ENCODE results near the gene PKN1.
"Not testable (repeated sequence)": the region's sequence is repeated elsewhere in the genome, so short reads cannot be mapped to it uniquely, and the experiment has no call there.

Gene PKN1

DNA sequence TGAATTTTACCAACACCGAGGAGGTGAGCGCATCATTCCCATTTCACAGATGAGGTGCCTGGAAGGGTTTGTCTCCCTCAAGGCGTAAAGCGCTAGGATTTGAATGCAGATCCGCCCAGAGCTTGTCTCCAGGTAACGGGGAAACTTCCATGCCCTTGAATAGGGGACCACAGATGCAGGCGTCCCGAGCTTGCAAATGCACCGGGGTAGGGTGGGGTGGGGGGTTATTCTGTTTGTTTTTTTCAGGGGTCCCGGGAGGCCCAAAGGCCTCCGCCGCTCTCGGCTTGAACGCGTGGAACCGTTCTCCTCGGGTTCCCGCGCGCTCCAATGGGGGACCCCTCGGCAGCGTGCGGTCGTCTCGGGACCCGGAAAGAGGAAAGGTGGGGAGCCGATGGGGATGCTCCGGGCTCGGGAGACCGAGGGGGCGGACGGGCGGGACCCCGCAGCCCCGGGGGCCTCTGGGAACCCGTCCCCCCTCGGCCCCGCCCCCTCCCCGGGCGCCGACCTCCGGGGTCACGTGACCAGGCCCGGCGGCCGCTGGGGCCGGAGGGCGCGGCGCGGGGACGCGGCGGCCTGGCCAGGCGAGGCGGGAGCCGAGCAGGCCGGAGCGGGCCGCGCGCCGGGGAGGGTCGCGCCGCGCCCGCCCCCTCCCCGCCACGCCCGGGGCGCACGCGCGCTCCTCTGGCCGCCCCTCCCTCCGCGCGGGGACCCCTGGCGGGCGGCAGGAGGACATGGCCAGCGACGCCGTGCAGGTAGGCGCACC lies at the start of gene PKN1:
Gene PKN1, plus strand, starts transcription at position 516 of the 763 bp plus-strand sequence. Its CDS starts 216 bp downstream, at position 732.
- no peak for DNase-seq

- DNase-seq = no peak
Observed at GRCh38 chr19:14383661-14384555, 49.2 kb upstream of the PKN1 start.

DNA sequence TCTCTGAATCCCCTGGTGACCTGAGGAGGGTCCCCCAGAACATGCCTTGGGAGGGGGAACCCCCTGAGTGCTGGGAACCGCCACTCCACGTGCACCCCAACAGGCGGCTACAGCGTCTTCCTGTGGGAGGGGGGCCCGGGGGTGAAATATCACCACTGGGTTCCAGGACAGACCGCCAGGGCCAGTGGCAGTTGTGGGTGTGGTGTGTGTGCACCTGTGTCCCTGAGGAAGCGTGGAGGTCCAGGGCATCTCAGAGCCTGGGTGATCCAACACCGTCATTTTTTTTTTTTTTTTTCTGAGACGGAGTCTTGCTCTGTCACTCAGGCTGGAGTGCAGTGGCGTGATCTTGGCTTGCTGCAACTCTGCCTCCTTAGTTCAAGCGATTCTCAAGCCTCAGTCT lies 47.6 kb upstream of the PKN1 start:
- no peak for DNase-seq

DNA sequence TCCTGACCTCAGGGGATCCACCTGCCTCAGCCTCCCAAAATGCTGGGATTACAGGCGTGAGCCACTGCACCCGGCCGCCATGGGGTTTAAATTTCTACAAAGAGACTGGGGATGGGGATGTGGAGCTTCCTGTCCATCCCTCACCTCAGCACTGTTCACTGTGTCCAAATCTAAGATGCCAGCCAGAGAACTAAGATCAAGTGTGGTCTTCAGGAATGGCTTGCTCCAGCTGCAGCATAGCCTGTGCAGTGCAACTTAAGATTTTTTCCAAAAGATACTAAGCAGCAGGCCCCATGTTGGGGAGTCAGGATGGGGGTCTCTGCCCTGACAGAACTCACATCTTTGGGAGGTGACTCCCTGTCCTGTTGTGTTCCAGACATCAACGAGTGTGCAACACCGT lies 42.6 kb upstream of the PKN1 start:
- no peak for DNase-seq

DNA sequence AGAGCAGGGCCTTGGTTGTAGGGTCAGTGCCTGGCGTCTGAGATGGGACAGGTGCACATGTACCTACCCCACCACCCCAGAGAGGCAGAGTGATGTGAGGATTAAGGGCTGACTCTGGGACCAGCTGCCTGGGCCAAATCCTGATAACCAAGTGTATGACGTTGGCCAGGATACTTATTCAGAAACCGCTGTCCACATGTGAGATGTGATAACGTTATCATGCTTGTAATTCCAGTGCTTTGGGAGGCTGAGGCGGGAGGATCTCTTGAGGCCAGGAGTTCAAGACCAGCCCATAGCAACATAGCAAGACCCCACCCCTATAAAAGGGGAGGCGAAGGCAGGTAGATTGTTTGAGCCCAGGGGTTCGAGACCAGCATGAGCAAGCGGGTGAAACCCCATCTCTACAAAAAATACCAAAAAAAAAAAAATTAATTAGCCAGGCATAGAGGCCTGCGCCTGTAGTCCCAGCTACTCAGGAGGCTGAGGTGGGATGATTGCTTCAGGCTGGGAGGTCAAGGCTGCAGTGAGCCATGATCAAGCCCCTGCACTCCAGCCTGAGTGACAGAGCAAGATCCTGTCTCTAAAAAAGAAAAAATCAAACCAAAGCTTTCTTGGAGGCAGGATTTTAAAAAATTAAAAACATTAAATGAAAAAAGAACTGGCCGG lies 41.8 kb upstream of the PKN1 start:
- no peak for DNase-seq

DNA sequence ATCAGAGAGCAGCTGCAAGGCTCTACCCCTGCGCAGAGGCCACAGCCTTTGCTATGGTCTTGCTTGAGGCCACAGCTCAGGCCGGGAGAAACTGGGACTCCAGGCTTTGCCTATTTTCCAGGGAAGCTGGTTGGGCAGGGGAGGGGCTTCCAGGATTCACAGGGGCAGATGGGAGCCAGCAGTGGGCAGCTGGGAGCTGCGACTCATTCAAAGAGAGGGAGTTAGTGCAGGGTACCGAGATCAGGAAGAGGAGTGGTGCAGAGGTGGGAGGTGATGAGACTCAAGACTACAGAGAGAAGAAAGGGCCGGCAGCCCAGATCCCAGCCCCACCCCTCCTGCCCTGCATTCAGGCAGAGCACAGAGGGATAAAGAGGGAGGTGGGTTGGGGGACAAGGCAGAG lies 39.8 kb upstream of the PKN1 start:
- DNase-seq = no peak

DNA sequence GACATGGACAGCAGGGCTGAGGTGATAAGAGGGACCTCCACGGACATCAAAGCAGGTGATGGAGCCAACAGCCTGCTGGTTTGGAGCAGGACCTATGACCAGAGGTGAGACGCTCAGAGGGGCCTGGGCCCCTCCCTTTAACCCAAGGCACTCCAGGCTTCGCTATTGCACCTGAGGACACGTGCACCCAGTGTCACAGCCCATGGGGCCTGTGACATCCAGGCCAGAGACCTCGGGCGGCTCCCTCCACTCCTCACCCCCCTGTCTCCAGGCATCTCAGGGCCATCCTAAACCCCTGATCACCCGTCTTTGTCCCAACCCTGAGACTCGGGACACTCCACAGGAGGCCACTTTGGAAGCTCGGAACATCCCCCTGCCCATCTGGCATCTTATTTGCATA lies 38.9 kb upstream of the PKN1 start:
- no peak for DNase-seq

GRCh38 chr19:14395262-14395661 lies 37.8 kb upstream of the PKN1 start:
- no peak for DNase-seq

- no peak for DNase-seq
Observed at GRCh38 chr19:14395710-14396336, 37.3 kb upstream of the PKN1 start.

DNA sequence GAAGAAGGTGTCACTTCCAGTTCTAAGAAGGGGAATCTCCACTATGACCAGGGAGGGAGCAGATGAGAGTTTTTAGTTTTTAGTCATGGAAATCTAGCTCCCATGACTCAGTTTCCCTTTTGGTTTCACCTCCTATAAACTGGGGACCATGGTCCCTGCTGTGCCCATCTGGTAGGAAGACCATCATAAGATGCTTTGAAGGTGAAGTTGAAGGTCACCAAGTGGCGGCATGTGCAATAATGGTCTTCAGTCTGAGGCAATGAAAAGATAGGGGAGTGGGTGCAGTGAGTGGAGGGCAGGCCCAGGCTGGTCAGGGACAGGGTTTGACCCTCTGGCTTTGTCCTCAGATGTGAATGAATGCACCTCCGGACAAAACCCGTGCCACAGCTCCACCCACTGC lies 36.4 kb upstream of the PKN1 start:
- not testable (repeated sequence) for DNase-seq

DNA sequence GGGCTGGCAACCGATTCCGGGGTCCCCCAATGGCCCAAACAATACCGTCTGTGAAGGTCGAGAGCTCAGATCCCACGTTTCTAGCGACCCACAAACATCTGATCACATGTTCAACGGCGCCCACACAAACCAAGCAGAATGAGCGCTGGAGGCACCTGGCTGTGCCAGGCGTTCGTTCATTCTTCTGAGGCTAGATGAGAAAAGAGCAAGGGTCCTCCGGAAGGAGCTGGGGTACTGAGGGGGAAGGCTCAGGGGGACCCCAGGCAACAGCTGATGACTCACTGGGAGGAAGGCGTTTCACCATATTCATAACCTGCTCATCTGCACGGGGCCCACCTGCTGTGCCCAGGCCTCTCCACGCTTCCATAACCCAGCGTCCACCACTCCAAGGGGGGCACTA lies 35.9 kb upstream of the PKN1 start:
- DNase-seq = not testable (repeated sequence)

DNA sequence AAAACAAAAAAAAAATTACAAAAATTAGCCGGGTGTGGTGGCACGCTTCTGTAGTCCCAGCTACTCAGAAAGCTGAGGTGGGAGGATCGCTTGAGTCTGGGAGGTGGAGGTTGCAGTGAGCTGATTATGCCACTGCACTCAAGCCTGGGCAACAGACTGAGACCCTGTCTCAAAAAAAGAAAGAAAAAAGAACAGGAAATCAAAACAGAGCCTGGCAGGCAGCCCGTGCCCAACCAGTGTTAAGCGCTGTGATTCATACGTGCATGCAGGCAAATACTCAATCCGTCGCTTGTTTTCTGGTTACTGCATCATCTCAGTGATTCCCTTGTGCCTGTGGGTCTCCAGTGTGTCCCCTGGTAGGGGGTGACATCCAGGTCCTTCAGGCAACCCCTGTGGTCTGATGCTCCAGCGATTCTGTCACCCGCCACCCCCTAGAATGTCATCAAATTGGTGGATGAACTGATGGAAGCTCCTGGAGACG lies 32.1 kb upstream of the PKN1 start:
- no peak for DNase-seq

GRCh38 chr19:14401468-14402195 lies 31.5 kb upstream of the PKN1 start:
- DNase-seq = no peak

DNA sequence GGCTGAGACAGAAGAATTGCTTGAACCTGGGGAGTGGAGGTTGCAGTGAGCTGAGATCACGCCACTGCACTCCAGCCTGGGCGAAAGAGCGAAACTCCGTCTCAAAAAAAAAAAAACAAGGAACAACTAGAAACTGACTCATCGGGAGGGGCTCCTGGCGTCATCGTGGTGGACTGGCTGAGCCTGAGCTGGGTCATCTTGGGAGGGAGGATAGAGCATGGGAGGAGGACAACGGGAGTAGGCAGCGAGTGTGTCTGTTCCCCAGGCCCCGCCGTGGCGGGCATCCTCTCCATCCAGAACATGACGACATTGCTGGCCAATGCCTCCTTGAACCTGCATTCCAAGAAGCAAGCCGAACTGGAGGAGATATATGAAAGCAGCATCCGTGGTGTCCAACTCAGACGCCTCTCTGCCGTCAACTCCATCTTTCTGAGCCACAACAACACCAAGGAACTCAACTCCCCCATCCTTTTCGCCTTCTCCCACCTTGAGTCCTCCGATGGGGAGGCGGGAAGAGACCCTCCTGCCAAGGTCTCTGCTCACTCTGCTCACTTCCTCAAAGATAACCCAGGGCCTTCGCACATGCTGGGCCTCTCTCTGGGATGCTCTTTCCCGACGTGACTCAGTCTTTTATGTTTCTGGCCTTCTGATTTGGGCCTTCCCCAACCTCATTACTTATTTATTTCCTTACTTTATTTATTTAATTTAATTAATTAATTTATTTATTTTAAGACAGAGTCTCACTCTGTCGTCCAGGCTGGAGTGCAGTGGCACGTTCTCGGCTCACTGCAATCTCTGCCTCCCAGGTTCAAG lies 30.6 kb upstream of the PKN1 start:
- DNase-seq = no peak

DNA sequence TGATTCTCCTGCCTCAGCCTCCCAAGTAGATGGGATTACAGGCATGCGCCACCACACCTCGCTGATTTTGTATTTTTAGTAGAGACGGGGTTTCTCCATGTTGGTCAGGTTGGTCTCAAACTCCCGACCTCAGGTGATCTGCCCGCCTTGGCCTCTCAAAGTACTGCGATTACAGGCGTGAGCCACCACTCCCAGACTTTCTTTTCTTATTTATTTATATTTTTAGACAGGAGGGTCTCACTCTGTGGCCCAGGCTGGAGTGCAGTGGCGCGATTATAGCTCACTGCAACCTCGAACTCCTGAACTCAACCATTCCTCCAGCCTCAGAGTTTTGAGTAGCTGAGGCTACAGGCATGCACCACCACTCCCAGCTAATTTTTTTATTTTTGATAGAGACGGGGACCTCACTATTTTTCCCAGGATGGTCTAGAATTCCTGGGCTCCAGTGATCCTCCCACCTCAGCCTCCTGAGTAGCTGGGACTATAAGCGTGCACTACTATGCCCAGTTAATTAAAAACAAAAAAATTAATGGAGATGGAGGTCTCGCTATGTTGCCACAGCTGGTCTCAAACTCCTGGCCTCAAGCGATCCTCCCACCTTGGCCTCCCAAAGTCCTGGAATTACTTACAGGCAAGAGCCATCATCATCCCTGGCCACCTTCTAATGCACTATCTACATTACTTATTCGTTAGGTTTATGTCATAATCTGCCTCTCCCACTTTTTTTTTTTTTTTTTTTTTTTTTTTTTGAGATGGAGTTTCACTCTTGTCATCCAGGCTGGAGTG lies 29.8 kb upstream of the PKN1 start:
- DNase-seq = not testable (repeated sequence)

DNA sequence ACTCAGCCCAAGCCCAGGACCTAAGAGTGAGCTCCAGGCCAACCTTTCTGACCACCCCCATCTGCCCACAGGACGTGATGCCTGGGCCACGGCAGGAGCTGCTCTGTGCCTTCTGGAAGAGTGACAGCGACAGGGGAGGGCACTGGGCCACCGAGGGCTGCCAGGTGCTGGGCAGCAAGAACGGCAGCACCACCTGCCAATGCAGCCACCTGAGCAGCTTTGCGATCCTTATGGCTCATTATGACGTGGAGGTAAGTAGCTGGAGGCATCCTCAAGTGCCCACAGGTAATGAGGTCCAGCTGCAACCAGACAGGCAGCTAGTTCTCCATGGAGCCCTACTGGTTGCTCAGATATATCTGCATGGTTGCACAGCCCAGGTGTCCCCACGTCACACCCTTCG lies 28.8 kb upstream of the PKN1 start:
- DNase-seq = no peak

DNA sequence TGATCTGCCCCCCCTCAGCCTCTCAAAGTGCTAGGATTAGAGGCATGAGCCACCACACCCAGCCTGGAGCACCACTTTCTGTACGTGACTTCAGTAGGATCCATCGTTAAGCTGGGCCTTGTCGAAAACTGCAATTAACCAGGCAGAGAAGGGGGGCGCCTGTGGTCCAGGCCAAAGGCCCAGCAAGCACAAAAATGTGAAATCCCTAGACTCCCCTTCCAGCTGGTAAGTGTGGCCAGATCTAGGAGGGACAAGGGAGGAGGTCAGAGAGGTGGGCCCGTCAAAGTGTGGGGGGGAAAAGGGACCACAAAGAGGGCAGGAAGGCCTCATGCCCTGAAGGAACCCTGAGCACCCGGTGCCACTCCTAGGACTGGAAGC lies 27.7 kb upstream of the PKN1 start:
- no peak for DNase-seq

DNA sequence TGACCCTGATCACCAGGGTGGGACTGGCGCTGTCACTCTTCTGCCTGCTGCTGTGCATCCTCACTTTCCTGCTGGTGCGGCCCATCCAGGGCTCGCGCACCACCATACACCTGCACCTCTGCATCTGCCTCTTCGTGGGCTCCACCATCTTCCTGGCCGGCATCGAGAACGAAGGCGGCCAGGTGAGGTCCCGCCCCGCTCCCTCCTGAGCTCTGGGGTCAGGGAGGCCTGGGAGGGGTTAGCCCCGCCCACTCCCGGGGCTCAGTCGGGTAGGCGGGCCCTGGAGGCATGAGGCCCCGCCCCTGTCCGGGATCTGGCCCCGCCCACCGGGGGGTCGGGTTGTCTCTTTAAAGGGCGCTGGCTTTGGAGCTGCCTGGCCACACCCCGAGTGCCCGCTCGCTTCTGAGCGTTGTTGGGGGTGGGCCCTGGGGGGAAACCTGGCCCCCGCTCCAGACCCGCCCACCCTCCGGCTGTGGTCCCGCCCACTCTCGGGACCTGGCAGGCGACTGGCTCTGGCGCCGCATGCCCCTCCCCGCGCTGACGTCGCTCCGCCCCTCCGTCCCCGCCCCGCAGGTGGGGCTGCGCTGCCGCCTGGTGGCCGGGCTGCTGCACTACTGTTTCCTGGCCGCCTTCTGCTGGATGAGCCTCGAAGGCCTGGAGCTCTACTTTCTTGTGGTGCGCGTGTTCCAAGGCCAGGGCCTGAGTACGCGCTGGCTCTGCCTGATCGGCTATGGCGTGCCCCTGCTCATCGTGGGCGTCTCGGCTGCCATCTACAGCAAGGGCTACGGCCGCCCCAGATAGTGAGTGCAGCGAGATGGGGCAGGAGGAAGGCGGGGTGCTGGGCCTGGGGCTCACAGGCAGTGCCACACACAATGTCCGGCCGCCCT lies 27.1 kb upstream of the PKN1 start:
- DNase-seq = peak; percentile 67

- no peak for DNase-seq
Observed at GRCh38 chr19:14406645-14407401, 26.3 kb upstream of the PKN1 start.
